Neural cell (in vitro differentiated cells): ENCODE measurements around the gene FN3K. TPM values are rescaled to one million over a fixed set of nuclear protein-coding genes. Genes with fewer than 3 reads are reported as not detected.

ENCODE experiments used
- H2AFZ ChIP-seq: fragments of 200-600, 300-800 bp; sonication (generic), shearing (Covaris generic); 2 replicates; pipeline ENCODE4 v1.6.0; 2014; ENCODE audit warnings: low read depth, mild to moderate bottlenecking, antibody characterized with exemption, low read length, moderate library complexity
- H3F3A ChIP-seq: fragments of 200-600 bp; shearing (Covaris generic); 2 replicates; pipeline ENCODE4 v1.6.1; 2016; ENCODE audit warnings: mild to moderate bottlenecking, moderate library complexity, mixed read lengths, antibody characterized with exemption, low read length; ENCODE audit not compliant: insufficient read depth, poor library complexity, severe bottlenecking
- H3K27ac ChIP-seq: fragments of 200-600, 300-800 bp; sonication (generic), shearing (Covaris generic); 2 replicates; pipeline ENCODE4 v1.5.1; 2014; ENCODE audit warnings: mild to moderate bottlenecking, low read length, moderate library complexity
- H3K27me3 ChIP-seq: fragments of 300-800, 200-600 bp; sonication (generic), shearing (Covaris generic); 2 replicates; pipeline ENCODE4 v1.6.0; 2014; ENCODE audit warnings: mild to moderate bottlenecking, low read depth, low read length, moderate library complexity; ENCODE audit not compliant: insufficient read depth
- H3K36me3 ChIP-seq: fragments of 300-800, 200-600 bp; sonication (generic), shearing (Covaris generic); 2 replicates; pipeline ENCODE4 v1.5.1; 2014; ENCODE audit warnings: mild to moderate bottlenecking, antibody characterized with exemption, low read length, moderate library complexity; ENCODE audit not compliant: insufficient read depth
- H3K4me2 ChIP-seq: fragments of 300-800, 200-600 bp; sonication (generic), shearing (Covaris generic); 2 replicates; pipeline ENCODE4 v1.6.0; 2014; ENCODE audit warnings: mild to moderate bottlenecking, low read length
- H3K4me3 ChIP-seq: fragments of 300-800, 200-600 bp; sonication (generic), shearing (Covaris generic); 2 replicates; pipeline ENCODE4 v1.5.1; 2014; ENCODE audit warnings: mild to moderate bottlenecking, low read length, moderate library complexity
- H3K79me2 ChIP-seq: fragments of 200-600 bp; shearing (Covaris generic); replicated peaks from 2 replicates; pipeline ENCODE4 v1.6.0; 2014; ENCODE audit warnings: mild to moderate bottlenecking, low read length, moderate library complexity; ENCODE audit not compliant: insufficient read depth
- H3K9ac ChIP-seq: fragments of 300-800, 200-600 bp; sonication (generic), shearing (Covaris generic); 2 replicates; pipeline ENCODE4 v1.6.1; 2016; ENCODE audit warnings: mild to moderate bottlenecking, low read length, mixed read lengths
- H3K9me2 ChIP-seq: fragments of 200-600 bp; shearing (Covaris generic); 2 replicates; pipeline ENCODE4 v1.6.1; 2016; ENCODE audit warnings: mild to moderate bottlenecking, low read length, mixed read lengths; ENCODE audit not compliant: insufficient read depth
- H3K9me3 ChIP-seq: fragments of 200-600, 300-800 bp; sonication (generic), shearing (Covaris generic); 2 replicates; pipeline ENCODE4 v1.6.1; 2016; ENCODE audit warnings: mild to moderate bottlenecking, mixed run types, low read length, moderate library complexity, mixed read lengths
- H4K20me1 ChIP-seq: fragments of 200-600 bp; shearing (Covaris generic); 2 replicates; pipeline ENCODE4 v1.6.1; 2016; ENCODE audit warnings: mild to moderate bottlenecking, mixed run types; ENCODE audit not compliant: insufficient read depth
- CTCF ChIP-seq: fragments of 450-650 bp; IDR thresholded peaks from 2 replicates; pipeline ENCODE4 v1.5.1; 2014; ENCODE audit warnings: antibody characterized with exemption, mild to moderate bottlenecking, moderate library complexity; ENCODE audit not compliant: poor library complexity, severe bottlenecking
- EP300 ChIP-seq: fragments of 450-650 bp; conservative IDR thresholded peaks from 2 replicates; pipeline ENCODE4 v1.6.1; 2014; ENCODE audit warnings: antibody characterized with exemption, mild to moderate bottlenecking, moderate library complexity; ENCODE audit not compliant: poor library complexity, severe bottlenecking
- EZH2 ChIP-seq: fragments of 200-600, 300-800 bp; shearing (Covaris generic), sonication (generic); IDR thresholded peaks from 2 replicates; pipeline ENCODE4 v1.6.1; 2014; ENCODE audit warnings: antibody characterized with exemption, low read length, borderline replicate concordance, mild to moderate bottlenecking; ENCODE audit not compliant: insufficient read depth, poor library complexity, severe bottlenecking
- MXI1 ChIP-seq: fragments of 450-650 bp; conservative IDR thresholded peaks from 2 replicates; pipeline ENCODE4 v1.6.1; 2014; ENCODE audit warnings: antibody characterized with exemption, mild to moderate bottlenecking; ENCODE audit not compliant: poor library complexity, severe bottlenecking
- POLR2AphosphoS5 ChIP-seq: IDR thresholded peaks from 2 replicates; pipeline ENCODE4 v1.6.1; 2012
- RAD21 ChIP-seq: fragments of 450-650 bp; conservative IDR thresholded peaks from 2 replicates; pipeline ENCODE4 v1.6.1; 2014; ENCODE audit warnings: antibody characterized with exemption, mild to moderate bottlenecking, moderate library complexity
- REST ChIP-seq: IDR thresholded peaks from 2 replicates; pipeline ENCODE4 v1.6.1; 2012; ENCODE audit warnings: borderline replicate concordance
- SMC3 ChIP-seq: fragments of 450-650 bp; conservative IDR thresholded peaks from 2 replicates; pipeline ENCODE4 v1.6.1; 2014; ENCODE audit warnings: antibody characterized with exemption, mild to moderate bottlenecking, moderate library complexity; ENCODE audit not compliant: poor library complexity
- TAF1 ChIP-seq: IDR thresholded peaks from 2 replicates; pipeline ENCODE4 v1.6.1; 2012; ENCODE audit warnings: low read depth
- polyA plus RNA-seq: library from polyadenylated mRNA; depleted of rRNA; stranded (reverse); fragments of >200 nt; gene quantifications from 2 replicates; pipeline ENCODE4 v1.2.3, GENCODE V29; 2014

FN3K gene
- polyA plus RNA-seq, 1 donor from 2014 or later, result 6.0 TPM

GRCh38 chr17:82790391-82790790 is 55.0 kb downstream of the FN3K start:
- Histone ChIP-seq H3K4me2 (no peak overlapping the region), H2AFZ (no peak overlapping the region), H3K79me2 (no peaks in the 10 kb centered on the region), H4K20me1 (no peaks in the 10 kb centered on the region), H3K9ac (no peak overlapping the region), H3K27ac (no peak overlapping the region), H3K4me3 (no peak overlapping the region), H3K9me3 (no peaks in the 10 kb centered on the region), H3K27me3 (no peaks in the 10 kb centered on the region), H3K36me3 (no peaks in the 10 kb centered on the region), H3K9me2 (no peaks in the 10 kb centered on the region), H3F3A (no peaks in the 10 kb centered on the region)
- TF ChIP-seq SMC3 (no peak), EZH2 (no peak), RAD21 (no peak), POLR2AphosphoS5 (no peak), CTCF (no peak), TAF1 (no peak), EP300 (no peak), MXI1 (no peak), REST (no peak)

GRCh38 chr17:82791532-82791931 is 56.1 kb downstream of the FN3K start:
- Histone ChIP-seq H3K79me2 (no peaks in the 10 kb centered on the region), H3K27ac (no peak overlapping the region), H3K27me3 (no peaks in the 10 kb centered on the region), H3F3A (no peaks in the 10 kb centered on the region), H4K20me1 (no peaks in the 10 kb centered on the region), H3K4me2 (no peak overlapping the region), H3K9me3 (no peaks in the 10 kb centered on the region), H3K9me2 (no peaks in the 10 kb centered on the region), H2AFZ (no peak overlapping the region), H3K9ac (no peak overlapping the region), H3K4me3 (no peak overlapping the region), H3K36me3 (no peaks in the 10 kb centered on the region)
- TF ChIP-seq MXI1, result no peak
- TF ChIP-seq CTCF, result no peak
- TF ChIP-seq POLR2AphosphoS5, result no peak
- no peak for TF ChIP-seq REST
- TF ChIP-seq EP300, result no peak
- no peak for TF ChIP-seq RAD21
- no peak for TF ChIP-seq SMC3
- no peak for TF ChIP-seq EZH2
- TF ChIP-seq TAF1, result no peak
